HUES48 (cell line): ENCODE measurements around the gene CCNG1.

Experiments used
- H3K27ac ChIP-seq: one replicate; pipeline ENCODE4 v1.7.0; 2013; ENCODE audit warnings: low read depth, low read length, inconsistent platforms
- H3K27me3 ChIP-seq: 2 replicates; pipeline ENCODE4 v1.6.1; 2013; ENCODE audit warnings: mild to moderate bottlenecking, low read length; ENCODE audit not compliant: control insufficient read depth, insufficient read depth
- H3K36me3 ChIP-seq: 2 replicates; pipeline ENCODE4 v1.6.1; 2013; ENCODE audit warnings: low read length; ENCODE audit not compliant: control insufficient read depth, insufficient read depth
- H3K4me1 ChIP-seq: 2 replicates; pipeline ENCODE4 v1.6.1; 2013; ENCODE audit warnings: mild to moderate bottlenecking, low read length; ENCODE audit not compliant: control insufficient read depth, insufficient read depth
- H3K4me3 ChIP-seq: 2 replicates; pipeline ENCODE4 v1.5.1; 2013; ENCODE audit warnings: mild to moderate bottlenecking, low read depth, low read length
- H3K9ac ChIP-seq: 2 replicates; pipeline ENCODE4 v1.6.1; 2013; ENCODE audit warnings: mild to moderate bottlenecking, low read depth, low read length, moderate library complexity
- H3K9me3 ChIP-seq: 2 replicates; pipeline ENCODE4 v1.6.1; 2013; ENCODE audit warnings: low read length; ENCODE audit not compliant: control insufficient read depth, insufficient read depth

Gene CCNG1

GRCh38 chr5:163489745-163490075, 52.3 kb downstream of the CCNG1 start:
- Histone ChIP-seq H3K9ac (no peak overlapping the region), H3K9me3 (no peaks in the 10 kb centered on the region; the same call in 1 of the 2 replicates), H3K27ac (no peak overlapping the region), H3K4me3 (no peak overlapping the region), H3K27me3 (no peaks in the 10 kb centered on the region), H3K36me3 (peaks cover 79% of the 10 kb centered on the region), H3K4me1 (no peaks in the 10 kb centered on the region)
